Endometrium (tissue), 2 donors: Measurements from ENCODE around the gene PTGFRN.

Experiments
- FAIRE-seq: peaks from 2 replicates; lab custom pipeline; 2012; peaks lifted over from hg19 to GRCh38; lab: Jason Lieb, UNC
- donor health status: control.
- donor health status: control.

Gene PTGFRN

DNA sequence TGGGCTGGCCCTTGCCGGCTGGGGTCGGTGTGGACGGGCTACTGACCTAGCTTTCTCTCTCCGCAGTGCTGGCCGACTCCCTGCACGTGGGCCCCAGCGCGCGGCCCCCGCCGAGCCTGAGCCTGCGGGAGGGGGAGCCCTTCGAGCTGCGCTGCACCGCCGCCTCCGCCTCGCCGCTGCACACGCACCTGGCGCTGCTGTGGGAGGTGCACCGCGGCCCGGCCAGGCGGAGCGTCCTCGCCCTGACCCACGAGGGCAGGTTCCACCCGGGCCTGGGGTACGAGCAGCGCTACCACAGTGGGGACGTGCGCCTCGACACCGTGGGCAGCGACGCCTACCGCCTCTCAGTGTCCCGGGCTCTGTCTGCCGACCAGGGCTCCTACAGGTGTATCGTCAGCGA, 34.9 kb downstream of the PTGFRN start:
- no peak for FAIRE-seq

DNA sequence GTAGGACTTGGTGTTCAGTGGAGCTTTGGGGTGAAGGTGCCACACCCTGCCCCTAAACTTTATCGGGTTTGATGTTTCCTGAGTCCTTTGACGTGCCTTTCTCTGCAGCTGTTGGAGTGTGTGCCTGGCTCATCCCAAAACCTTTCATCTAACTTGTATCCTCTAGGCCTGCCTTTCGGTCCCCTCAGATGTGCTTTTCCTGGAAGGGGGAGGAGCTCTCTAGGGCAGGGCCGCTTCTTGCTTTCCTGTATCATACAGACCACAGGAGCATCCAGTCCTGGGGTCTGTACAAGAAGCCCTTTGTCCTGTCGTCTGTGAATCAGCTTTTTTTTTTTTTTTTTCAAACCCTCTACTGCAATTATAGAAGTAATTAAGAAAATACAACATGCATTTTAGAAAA, 35.7 kb downstream of the PTGFRN start:
- FAIRE-seq = no peak

DNA sequence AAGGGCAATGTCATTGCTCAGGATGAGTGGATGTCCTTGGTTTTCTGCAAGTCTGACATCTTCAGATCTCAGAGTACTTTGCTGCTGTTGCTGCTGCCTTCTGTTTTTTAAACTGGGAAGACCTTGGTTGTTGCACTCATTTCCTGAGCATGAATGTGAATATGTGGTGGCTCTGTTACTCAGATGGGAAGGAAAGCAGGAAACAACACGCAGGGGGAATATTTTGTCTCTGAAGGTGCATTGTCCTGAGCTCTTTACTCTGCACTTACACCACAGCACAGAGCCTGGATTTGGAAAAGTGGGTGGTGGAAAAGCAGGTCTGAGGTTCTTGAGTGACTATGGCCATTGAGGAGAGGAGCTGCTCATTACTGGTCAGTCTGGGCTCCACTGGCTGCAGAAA, 36.3 kb downstream of the PTGFRN start:
- no peak for FAIRE-seq

DNA sequence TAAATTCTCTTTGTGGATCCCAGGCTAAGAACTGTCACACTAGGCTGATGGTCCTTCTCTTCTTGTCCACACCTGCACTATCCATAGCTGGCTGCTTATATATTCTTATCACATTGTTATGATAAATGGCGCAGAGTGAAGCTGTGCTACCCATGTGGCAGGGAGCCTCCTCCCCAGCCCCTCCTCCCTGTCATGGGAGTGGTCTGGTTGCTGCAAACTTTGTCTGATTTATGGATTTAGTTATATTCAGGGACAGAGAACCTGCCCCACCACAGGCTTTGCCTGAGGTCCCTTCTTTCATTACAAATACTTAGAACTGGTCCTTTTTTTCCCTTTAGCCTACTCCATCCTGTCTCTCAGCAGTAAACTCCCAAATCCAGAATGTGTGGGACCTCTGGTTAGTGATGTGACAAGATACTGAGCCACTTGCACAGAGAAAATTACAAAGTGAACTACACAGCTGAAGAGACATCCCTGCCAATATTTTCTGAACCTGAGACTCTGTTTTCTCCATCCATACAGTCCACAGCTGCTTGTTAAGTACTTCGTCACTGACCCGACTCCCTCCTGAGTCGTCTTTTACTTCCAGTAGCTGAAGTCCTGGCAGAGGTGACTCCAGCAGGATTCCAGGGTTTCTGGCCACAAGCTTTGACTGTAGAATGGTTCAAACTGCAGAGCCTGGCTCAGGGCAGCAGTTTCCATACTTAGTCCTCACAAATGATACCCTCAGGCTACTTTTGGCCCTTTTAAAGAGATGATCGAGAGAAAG, 37.6 kb downstream of the PTGFRN start:
- FAIRE-seq = no peak

DNA sequence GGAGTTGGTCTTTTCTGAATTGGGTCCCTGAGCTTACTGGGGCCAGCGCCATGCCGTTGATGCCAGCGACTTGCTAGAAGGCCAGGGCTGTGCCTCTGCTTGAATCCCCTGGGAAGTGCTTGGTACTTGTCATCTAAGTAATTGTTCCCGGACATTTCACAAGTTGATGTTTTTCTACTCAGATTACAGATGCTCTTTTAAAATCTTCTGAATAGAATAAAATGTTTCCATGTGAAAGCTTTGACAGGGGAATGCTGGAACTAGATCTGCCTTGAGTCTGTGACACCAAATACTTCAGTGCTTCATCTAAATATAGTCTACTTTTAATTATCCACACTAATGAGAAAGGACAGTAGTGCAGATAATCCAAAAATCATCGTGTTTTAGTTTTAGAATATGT, 38.3 kb downstream of the PTGFRN start:
- no peak for FAIRE-seq

DNA sequence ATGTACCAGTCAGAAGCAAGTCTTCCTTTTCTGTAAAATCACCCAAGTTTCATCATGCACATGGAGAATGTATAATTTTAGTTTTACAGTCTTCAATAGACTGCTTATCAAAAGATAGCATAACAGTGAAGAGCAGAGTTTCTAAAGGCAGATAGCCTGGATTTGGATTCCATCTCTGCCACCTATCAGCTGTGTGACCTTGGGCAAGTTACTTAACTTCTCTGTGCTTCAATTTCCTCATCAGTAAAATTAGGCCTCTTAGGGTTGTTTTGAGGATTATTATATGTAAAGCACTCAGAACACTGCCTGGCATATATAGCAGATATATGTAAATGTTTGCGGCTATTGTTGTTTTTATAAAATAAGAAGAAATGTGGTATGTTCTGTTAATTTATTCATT, 38.9 kb downstream of the PTGFRN start:
- no peak for FAIRE-seq

DNA sequence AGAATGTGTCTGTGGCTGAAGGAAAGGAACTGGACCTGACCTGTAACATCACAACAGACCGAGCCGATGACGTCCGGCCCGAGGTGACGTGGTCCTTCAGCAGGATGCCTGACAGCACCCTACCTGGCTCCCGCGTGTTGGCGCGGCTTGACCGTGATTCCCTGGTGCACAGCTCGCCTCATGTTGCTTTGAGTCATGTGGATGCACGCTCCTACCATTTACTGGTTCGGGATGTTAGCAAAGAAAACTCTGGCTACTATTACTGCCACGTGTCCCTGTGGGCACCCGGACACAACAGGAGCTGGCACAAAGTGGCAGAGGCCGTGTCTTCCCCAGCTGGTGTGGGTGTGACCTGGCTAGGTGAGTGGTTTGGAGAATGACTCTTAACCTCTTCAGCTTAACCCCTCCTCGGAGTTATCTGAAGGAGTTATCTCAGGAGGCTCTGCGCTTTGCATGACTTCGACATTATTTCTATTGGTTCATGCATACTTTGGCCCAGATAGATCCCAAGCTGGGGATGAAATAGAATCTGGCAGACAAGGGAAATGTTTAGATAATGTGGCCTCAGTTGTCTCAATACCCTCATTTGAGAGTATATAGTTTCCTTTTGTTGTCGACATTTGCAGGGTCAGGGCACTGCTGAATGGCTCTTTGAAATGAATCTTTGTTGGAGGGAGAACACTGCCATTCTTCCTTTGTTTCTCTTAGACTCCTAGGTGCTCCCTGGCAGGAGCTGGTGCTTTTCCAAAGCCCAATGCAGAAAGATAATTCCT, 39.7 kb downstream of the PTGFRN start:
- no peak for FAIRE-seq

DNA sequence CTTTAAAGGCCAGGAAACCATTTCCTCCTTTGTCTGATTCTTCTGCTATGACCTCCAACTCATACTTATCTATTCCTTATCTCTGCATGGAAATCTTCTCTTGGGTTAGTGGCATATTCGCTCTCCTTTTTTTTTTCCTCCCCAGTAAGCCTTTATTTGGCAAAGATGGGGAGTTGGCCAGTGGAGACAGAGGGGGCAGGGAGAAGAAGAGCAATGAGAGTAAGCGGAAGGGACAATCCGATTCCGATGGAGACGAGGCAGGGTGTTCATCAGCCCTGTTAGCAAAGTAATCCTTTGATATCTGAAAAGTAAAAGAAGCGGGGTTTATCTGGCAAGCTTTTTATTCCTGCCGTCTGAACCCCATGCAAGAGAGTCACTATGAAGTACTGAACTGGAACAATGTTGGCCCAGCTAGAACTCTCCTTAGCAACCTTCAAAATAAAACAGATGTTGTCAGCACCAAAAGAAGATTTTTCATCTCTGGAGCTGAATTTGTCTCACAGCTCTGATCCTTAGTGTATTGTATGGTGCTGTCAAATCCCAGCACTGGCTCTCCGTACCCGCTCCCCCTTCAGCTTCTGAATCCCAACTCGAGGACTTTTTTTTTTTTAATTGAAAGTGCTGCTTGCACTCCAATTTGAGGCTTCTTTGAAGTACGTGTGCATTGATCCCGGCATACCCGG, 40.9 kb downstream of the PTGFRN start:
- FAIRE-seq = no peak

DNA sequence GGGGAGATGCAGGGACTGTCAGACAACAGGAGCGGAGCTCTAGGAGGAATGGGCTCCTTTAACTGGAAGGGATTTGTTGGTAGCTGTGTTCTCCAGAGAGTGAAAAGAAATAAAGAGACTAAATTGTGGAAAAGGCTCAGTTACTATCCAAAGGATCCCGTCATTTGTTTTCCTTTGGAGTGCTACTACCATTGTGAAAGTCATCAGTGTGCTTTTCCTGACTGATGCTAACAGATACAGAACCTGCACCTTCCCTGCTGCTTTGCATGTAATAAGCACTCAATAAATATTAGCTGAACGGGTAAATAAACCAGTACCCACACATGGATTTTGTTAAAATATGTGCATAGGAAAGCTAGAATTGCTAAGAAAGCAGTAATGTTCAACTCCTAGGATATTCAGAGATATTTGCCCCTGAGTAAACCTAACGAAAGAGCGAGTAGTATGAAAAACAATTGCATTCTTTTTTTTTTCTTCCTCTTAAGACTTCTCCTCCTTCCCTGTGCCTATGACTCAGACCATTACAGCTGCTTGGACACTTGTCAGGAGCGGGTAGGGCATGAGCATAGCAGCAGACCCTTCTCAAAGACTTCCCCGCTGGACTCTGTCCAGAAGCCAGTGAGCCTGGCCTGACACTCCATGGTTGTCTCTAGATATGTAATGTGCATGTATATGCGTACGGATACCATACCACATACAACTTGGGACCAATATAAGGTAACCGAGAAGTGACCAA, 41.7 kb downstream of the PTGFRN start:
- no peak for FAIRE-seq

DNA sequence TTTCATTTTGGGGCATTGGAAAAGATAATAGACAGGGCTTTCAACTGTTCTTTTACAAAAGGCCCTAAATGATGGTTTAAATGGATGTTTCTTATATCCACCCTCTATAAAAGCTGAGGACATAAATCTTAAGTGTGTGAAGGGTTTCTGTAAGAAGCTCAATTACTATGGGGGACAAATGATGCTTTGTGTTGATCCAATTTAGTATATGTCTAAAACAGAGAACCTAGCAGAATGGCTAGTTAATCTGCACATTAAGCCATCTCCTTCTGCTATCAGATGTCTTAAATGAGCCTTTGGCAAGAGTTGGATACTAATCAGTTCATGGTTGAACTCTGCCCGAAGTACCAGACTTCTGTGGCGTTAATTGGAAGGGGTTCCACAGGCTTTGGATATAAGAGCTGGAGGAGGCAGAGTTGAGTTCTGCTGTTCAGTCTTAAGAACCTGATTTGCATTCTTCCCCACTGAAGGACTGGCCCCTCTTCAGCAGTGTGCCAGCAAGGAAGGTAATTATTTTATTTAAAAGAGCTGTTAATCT, 43.1 kb downstream of the PTGFRN start:
- no peak for FAIRE-seq

DNA sequence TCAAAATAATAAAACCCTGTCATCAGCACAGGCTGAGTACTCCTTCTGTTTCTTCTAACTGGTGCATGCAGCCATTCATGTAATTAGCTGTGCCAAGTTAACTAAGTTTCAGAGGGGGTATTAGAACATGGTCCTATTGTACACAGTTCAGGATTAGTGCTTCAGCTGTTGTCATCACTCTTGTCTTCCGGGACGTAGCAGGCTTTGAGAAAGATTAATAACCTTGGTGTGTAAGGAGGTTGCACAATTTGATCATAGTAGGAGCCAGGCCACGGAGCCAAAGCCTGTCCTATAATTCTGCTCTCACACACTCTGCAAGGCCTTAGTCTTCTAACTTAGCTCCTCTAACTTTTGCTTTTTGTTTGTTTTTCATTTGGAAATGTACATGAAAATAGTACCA, 44.7 kb downstream of the PTGFRN start:
- no peak for FAIRE-seq

DNA sequence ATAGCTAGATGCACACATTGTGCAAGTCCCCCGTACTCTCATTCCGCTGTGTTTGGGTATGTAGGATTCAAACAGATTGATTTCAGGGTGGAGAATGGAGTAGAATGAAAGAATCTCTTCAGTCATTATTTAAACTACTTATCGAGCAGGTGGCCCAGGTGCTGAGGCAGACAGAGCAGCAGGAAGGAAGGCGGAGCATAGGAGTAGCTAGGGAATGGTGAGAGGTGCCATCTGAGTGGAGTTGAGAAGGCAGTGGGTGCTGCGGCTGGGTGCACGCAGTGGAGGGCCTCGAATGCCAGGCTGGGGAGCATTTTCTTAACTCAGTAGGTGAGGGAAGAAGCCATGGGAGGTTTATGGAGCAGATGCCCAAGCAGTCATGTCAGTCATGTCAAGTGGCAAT, 46.7 kb downstream of the PTGFRN start:
- FAIRE-seq = no peak

DNA sequence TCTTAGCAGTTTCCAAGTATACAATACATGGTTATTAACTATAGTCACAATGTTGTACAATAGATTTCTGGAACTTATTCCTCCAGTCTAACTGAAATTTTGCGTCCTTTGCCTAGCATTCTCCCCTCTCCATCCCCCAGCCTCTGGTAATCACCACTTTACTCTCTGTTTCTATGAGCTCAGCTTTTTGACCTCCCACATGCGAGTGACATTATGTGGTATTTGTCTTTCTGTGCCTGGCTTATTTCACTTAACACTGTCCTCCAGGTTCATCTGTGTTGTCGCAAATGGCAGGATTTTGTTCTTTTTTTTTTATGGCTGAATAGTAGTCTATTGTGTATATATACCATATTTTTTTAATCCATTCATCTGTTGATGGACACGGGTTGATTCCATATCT, 47.9 kb downstream of the PTGFRN start:
- no peak for FAIRE-seq

DNA sequence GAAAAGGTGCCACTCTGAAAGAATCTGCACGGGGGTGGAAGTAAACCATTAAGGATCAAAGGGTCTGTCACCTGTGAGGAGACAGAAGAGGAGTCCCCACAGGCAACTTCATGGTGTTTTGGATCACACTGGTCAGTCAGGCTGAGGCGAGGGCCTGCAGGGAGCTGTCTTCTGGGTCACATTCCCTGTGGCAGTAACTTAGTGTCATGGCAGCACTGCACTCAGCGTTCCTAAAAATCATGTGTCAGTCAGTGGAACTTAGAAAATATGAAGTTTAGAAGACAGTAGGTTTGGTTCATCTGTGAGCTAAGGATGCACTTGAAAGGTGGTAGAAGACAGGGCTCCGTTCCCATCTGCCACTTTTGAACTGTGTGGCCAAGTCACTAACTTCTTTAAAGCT, 48.4 kb downstream of the PTGFRN start:
- FAIRE-seq = no peak

DNA sequence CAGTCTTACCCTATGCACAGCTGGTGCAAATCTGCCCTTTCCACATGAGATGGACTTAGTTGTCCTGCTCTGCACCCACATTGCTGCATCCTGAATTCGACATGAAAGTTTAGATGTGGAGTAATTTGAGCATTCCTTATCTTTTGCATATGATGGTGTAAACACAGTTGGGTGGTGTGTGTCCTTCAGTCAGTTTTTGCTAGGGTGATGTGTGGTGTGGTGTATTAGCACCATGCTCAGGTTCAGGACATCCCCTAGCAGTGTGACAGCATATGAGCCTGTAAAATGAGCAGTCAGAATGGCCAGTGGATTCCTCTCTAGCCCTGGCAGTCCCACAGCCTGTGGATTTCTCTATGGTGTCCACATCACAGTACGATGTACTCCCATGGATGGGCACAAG, 49.3 kb downstream of the PTGFRN start:
- FAIRE-seq = no peak

DNA sequence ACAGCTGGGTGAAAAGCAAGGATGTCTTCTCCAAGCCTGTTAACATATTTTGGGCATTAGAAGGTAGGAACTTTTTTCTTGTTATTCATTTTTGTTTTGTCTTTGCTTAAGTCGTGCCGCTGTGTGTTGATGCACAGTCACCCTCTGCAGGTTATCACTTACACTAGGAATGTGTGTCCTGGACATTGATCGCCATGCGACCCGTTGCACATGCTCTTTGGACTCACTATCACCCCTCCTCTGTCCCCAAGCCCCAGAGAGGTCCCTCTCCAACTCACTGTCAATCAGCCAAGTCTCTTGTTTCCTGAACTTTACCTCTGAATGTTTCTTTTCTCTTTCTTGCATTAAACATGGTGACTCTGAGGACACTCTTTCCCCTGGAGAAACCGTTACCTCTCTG, 51.9 kb downstream of the PTGFRN start:
- FAIRE-seq = no peak

DNA sequence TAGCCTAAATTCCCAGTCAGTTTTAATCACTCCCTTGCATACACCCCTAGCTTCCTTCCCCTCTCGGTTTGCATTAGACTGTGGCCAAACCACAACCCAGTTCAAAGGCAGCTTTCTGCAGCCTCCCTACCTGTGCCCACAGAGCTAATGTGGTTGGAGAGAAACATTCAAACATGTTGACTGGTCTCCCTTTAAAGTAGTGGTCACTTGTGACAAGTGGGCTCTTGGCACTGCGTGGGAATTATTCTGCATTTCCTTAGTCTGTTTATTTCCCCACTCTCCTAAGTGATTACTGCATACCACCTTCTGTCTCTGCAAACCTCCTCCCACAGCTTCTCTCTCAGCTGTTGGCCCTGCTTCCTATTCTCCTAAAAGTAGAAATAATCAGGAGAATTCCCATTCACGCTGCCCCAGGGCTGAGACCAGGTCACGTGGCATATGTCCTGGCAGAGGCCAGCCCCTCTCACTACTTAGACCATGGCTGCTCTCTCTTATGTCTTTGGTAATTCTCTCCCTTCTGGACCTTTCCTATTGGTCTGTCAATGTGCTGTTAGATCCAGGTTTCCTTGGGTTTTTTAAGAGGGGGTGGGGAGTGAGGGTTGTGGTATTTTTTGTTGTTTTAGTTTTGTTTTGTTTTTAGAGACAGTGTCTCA, 53.4 kb downstream of the PTGFRN start:
- no peak for FAIRE-seq

DNA sequence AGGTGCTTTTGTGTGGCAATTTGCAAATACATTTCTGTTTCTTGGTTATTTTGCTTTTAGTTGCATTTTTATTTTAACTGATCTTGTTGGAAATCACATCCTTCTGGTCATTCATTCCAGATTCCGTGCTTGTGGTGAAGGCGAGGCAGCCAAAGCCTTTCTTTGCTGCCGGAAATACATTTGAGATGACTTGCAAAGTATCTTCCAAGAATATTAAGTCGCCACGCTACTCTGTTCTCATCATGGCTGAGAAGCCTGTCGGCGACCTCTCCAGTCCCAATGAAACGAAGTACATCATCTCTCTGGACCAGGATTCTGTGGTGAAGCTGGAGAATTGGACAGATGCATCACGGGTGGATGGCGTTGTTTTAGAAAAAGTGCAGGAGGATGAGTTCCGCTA, 57.1 kb downstream of the PTGFRN start:
- no peak for FAIRE-seq

DNA sequence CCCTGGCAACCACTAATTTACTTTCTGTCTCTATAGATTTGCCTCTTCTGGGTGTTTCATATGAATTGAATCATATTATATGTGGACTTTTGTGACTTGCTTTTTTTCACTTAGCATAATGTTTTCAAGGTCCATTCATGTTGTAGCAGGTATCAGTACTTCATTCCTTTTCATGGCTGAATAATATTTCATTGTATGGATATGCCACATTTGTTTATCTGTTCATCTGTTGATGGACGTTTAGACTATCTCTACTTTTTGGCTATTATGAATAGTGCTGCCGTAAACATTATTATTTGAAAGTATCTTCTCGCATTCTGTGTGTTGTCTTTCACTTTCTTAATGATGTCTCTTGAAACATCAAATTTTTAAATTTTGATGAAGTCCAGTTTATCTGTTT, 59.0 kb downstream of the PTGFRN start:
- FAIRE-seq = no peak

DNA sequence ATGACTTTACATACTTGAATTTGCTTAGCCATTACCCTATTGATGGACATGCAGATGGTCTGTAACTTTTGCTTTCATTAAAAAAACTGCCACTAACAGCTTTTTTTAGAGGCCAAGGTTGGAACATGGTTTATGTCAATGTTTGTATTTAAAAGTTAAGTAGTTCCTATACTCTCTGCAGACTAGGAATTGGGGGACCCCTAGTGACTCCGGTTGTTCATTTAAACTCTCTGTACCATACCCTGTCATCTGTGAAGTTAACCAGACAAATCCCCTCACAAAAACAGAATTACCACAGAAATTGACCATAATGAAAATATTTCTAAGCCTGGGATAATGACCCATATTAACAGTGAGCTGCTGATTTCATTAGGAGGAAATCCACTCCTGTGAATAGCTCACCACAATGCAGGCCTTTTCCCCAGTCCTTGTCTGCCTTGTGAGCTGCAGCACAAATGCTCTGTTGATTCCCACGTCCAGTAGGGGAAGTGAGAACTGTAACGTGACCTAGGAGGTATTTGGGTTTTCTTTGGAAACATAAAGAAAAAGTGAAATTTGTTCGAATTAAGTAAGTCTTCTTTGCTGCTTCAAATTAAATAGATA, 61.6 kb downstream of the PTGFRN start:
- no peak for FAIRE-seq

DNA sequence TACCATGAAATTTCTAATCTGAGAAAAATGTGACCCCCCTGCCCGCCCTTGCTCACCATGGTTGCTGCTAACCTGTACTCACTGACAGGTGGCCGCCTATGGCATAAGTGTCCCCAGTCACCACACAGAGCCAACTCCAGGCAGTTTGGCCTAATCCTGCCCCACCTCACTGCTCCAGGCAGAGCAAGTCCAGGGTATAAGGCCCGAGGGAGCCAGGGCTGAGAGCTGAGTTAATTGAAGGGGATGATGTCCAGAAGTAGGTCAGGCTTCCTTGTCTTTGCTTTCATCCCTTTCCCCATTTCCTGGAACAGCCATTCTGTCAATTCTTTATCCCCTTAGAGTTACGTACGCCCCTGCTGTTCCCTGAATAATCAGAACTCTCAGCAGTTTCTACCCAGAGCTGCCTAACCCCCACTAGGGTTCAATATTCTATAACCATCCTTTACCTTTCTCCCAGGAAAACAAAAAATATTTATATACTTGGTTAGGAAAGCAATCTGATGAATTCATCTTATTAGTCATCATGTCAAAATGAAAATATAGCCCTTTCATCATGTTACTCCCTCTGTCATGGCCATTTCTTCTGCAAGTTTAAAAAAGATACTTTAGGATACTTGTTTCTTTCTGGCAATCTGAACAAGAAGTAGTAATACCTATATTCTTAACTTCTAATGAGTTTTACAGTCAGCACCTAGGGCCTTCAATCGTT, 62.4 kb downstream of the PTGFRN start:
- no peak for FAIRE-seq
